ENCODE results near the gene CARM1. TPM values are rescaled to one million over a fixed set of nuclear protein-coding genes. Genes with fewer than 3 reads are reported as not detected.

Gene CARM1
- total and polyA plus RNA-seq, 2 of the 13 experiments (the other 11 are each of a cell fraction or from before 2014, with no cell fraction given) = 27.6 to 55.8 TPM

DNA sequence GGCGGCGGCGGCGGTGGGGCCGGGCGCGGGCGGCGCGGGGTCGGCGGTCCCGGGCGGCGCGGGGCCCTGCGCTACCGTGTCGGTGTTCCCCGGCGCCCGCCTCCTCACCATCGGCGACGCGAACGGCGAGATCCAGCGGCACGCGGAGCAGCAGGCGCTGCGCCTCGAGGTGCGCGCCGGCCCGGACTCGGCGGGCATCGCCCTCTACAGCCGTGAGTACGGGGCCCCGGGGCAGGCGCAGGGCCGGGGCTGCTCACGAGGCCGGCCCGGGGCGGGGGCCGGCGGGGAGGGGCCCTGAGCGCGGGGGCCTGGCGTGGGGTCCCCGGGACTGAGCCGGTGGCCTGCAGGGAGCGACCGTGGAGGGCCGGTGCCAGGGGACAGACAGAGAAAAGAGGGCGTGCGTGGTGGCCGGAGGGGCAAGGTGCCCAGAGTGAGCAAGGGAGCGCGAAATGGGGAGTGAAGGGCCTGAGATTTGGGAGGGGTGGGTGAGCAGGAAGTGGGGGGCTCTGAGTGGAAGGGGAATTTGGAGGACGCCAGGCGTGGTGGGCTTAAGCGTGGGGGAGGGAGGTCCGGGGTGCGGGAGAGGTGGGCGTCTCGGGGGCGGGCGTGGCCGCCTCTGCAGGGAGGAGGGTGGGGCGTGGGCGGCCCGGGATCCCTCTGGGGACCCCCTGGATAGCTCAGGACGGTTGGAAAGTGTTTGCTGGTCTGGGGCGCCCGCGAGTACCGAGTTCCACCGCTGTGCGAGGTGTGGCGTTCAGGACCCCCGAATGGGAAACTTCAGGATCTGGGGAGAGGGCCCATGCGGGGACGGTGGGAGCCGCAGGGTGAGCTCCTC lies 575 bp downstream of the CARM1 start (continued):
- TF ChIP-seq, protein P1, sequence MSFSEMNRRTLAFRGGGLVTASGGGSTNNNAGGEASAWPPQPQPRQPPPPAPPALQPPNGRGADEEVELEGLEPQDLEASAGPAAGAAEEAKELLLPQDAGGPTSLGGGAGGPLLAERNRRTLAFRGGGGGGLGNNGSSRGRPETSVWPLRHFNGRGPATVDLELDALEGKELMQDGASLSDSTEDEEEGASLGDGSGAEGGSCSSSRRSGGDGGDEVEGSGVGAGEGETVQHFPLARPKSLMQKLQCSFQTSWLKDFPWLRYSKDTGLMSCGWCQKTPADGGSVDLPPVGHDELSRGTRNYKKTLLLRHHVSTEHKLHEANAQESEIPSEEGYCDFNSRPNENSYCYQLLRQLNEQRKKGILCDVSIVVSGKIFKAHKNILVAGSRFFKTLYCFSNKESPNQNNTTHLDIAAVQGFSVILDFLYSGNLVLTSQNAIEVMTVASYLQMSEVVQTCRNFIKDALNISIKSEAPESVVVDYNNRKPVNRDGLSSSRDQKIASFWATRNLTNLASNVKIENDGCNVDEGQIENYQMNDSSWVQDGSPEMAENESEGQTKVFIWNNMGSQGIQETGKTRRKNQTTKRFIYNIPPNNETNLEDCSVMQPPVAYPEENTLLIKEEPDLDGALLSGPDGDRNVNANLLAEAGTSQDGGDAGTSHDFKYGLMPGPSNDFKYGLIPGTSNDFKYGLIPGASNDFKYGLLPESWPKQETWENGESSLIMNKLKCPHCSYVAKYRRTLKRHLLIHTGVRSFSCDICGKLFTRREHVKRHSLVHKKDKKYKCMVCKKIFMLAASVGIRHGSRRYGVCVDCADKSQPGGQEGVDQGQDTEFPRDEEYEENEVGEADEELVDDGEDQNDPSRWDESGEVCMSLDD (CRISPR knock-in tag; IDR thresholded peaks at IDR 0.05; ENCODE audit: borderline replicate concordance) = peak; percentile 48; the same call in 1 of the 2 replicates
- peak; percentile 51 for TF ChIP-seq RBFOX2 (IDR thresholded peaks at IDR 0.05; ENCODE audit: low read depth, low read length)
- no peak for TF ChIP-seq FOXM1 (CRISPR knock-in tag; IDR thresholded peaks at IDR 0.05)
- no peak for TF ChIP-seq ZNF556 (CRISPR knock-in tag; IDR thresholded peaks at IDR 0.05; ENCODE audit: borderline replicate concordance)
- no peak for TF ChIP-seq RORA (CRISPR knock-in tag; IDR thresholded peaks at IDR 0.05)
- TF ChIP-seq, protein P2, sequence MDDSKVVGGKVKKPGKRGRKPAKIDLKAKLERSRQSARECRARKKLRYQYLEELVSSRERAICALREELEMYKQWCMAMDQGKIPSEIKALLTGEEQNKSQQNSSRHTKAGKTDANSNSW (CRISPR knock-in tag; IDR thresholded peaks at IDR 0.05; ENCODE audit: borderline replicate concordance) = no peak
- TF ChIP-seq, protein P3, sequence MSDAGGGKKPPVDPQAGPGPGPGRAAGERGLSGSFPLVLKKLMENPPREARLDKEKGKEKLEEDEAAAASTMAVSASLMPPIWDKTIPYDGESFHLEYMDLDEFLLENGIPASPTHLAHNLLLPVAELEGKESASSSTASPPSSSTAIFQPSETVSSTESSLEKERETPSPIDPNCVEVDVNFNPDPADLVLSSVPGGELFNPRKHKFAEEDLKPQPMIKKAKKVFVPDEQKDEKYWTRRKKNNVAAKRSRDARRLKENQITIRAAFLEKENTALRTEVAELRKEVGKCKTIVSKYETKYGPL (CRISPR knock-in tag; IDR thresholded peaks at IDR 0.05) = no peak
- TF ChIP-seq RFXANK (CRISPR knock-in tag; IDR thresholded peaks at IDR 0.05) = no peak
- TF ChIP-seq ZBTB7B (CRISPR knock-in tag; IDR thresholded peaks at IDR 0.05) = peak; percentile 86
- TF ChIP-seq THAP9 (CRISPR knock-in tag; IDR thresholded peaks at IDR 0.05; ENCODE audit: borderline replicate concordance) = no peak
- no peak for TF ChIP-seq HDAC2 (CRISPR knock-in tag; IDR thresholded peaks at IDR 0.05)
- no peak for TF ChIP-seq ZFP36L2 (CRISPR knock-in tag; IDR thresholded peaks at IDR 0.05)
- TF ChIP-seq MTA3 (CRISPR knock-in tag; IDR thresholded peaks at IDR 0.05) = no peak
- TF ChIP-seq, protein P4, sequence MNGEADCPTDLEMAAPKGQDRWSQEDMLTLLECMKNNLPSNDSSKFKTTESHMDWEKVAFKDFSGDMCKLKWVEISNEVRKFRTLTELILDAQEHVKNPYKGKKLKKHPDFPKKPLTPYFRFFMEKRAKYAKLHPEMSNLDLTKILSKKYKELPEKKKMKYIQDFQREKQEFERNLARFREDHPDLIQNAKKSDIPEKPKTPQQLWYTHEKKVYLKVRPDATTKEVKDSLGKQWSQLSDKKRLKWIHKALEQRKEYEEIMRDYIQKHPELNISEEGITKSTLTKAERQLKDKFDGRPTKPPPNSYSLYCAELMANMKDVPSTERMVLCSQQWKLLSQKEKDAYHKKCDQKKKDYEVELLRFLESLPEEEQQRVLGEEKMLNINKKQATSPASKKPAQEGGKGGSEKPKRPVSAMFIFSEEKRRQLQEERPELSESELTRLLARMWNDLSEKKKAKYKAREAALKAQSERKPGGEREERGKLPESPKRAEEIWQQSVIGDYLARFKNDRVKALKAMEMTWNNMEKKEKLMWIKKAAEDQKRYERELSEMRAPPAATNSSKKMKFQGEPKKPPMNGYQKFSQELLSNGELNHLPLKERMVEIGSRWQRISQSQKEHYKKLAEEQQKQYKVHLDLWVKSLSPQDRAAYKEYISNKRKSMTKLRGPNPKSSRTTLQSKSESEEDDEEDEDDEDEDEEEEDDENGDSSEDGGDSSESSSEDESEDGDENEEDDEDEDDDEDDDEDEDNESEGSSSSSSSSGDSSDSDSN (CRISPR knock-in tag; IDR thresholded peaks at IDR 0.05) = peak; percentile 50; the same call in 1 of the 2 replicates
- no peak for TF ChIP-seq IKZF4 (CRISPR knock-in tag; IDR thresholded peaks at IDR 0.05; ENCODE audit: borderline replicate concordance, low read depth, not compliant biosample characterization)
